Smooth muscle cell (in vitro differentiated cells): ENCODE measurements around the gene SEMA3D. TPM values are rescaled to one million over a fixed set of nuclear protein-coding genes. Genes with fewer than 3 reads are reported as not detected.

Experiments used
- DNase-seq: peaks from one replicate; lab custom pipeline; 2025; ENCODE audit not compliant: unreplicated experiment; lab: John Stamatoyannopoulos, UW
- H2AFZ ChIP-seq: fragments of 200-600 bp; sonication (generic); 2 replicates; pipeline ENCODE4 v1.6.0; 2016; ENCODE audit warnings: antibody characterized with exemption, low read depth, mild to moderate bottlenecking
- H3F3A ChIP-seq: fragments of 200-600 bp; sonication (generic); 2 replicates; pipeline ENCODE4 v1.6.0; 2017; ENCODE audit warnings: antibody characterized with exemption, low read depth
- H3K27ac ChIP-seq: fragments of 200-600 bp; sonication (generic); 2 replicates; pipeline ENCODE4 v1.5.1; 2016; ENCODE audit warnings: low read depth, mild to moderate bottlenecking
- H3K27me3 ChIP-seq: fragments of 200-600 bp; sonication (generic); 2 replicates; pipeline ENCODE4 v1.6.1; 2016; ENCODE audit warnings: low read depth, mild to moderate bottlenecking
- H3K36me3 ChIP-seq: fragments of 200-600 bp; sonication (generic); 2 replicates; pipeline ENCODE4 v1.5.1; 2016; ENCODE audit warnings: low read depth
- H3K4me1 ChIP-seq: fragments of 200-600 bp; sonication (generic); 2 replicates; pipeline ENCODE4 v1.5.1; 2016; ENCODE audit warnings: low read depth
- H3K4me2 ChIP-seq: fragments of 200-600 bp; sonication (generic); 2 replicates; pipeline ENCODE4 v1.6.0; 2016; ENCODE audit warnings: mild to moderate bottlenecking
- H3K4me3 ChIP-seq: fragments of 200-600 bp; sonication (generic); 2 replicates; pipeline ENCODE4 v1.5.1; 2016; ENCODE audit warnings: mild to moderate bottlenecking
- H3K79me2 ChIP-seq: fragments of 200-600 bp; sonication (generic); 2 replicates; pipeline ENCODE4 v1.6.0; 2016; ENCODE audit warnings: low read depth, mild to moderate bottlenecking
- H3K9ac ChIP-seq: fragments of 200-600 bp; sonication (generic); 2 replicates; pipeline ENCODE4 v1.6.0; 2016; ENCODE audit warnings: low read depth
- H3K9me3 ChIP-seq: fragments of 200-600 bp; sonication (generic); replicated peaks from 2 replicates; pipeline ENCODE4 v1.5.1; 2016; ENCODE audit warnings: low read depth
- H4K20me1 ChIP-seq: fragments of 200-600 bp; sonication (generic); 2 replicates; pipeline ENCODE4 v1.6.0; 2016; ENCODE audit warnings: low read depth
- WGBS: methylation state at CpG from one replicate; pipeline ENCODE4 v1.1.7; 2016; ENCODE audit warnings: low lambda C conversion rate; 5-methylcytosine and 5-hydroxymethylcytosine counted together
- polyA plus RNA-seq: library from polyadenylated mRNA; unstranded; fragments of >200 nt; fragmentation: Nextera tagmentation; extraction: Ambion mirVana; gene quantifications from 2 replicates; pipeline ENCODE4 v1.2.1, GENCODE V29; 2016
- total RNA-seq: library from RNA; depleted of rRNA; stranded (reverse); fragments of >200 nt; gene quantifications from 2 replicates; pipeline ENCODE4 v1.2.3, GENCODE V29; 2014
- TF ChIP-seq, protein P1 (sequence below): fragments of 200-600 bp; sonication (generic); IDR thresholded peaks from 2 replicates; pipeline ENCODE4 v1.5.1; 2017; ENCODE audit warnings: borderline replicate concordance, mild to moderate bottlenecking, antibody characterized with exemption; ENCODE audit not compliant: insufficient read depth, poor library complexity, severe bottlenecking

Gene SEMA3D
- total and polyA plus RNA-seq, 2 experiments from 2014 or later, result 9.8 to 106 TPM

DNA sequence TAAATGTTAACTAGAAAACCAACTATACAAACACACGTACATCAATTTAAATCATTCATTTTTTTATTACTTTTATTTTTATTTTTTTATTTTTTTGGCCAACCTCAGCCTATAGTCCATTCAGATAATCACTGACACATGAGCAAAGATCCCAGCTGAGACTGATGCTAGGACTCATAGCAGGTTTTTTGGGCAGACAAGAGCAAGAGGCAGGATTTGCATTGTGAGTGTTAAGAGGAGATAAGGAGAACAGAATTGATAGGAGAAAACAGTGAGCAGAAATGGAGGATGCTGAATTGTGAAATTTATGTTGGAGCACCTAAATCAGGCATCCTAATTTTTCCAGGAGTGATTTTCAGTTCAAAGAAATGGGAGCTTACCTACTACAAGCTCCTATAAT lies 240.3 kb downstream of the SEMA3D start:
- Histone ChIP-seq H4K20me1 (no peaks in the 10 kb centered on the region), H3K4me1 (peaks cover 2% of the 10 kb centered on the region), H3K4me3 (no peak overlapping the region), H3K27me3 (no peaks in the 10 kb centered on the region), H3K9ac (no peak overlapping the region), H3K36me3 (no peaks in the 10 kb centered on the region), H3K9me3 (no peaks in the 10 kb centered on the region), H2AFZ (no peak overlapping the region), H3K4me2 (no peak overlapping the region), H3K27ac (no peak overlapping the region), H3K79me2 (no peaks in the 10 kb centered on the region), H3F3A (no peaks in the 10 kb centered on the region)
- WGBS, result 93% methylated on average over 1 of the region's 1 CpG
- no peak for DNase-seq
- TF ChIP-seq, protein P1, sequence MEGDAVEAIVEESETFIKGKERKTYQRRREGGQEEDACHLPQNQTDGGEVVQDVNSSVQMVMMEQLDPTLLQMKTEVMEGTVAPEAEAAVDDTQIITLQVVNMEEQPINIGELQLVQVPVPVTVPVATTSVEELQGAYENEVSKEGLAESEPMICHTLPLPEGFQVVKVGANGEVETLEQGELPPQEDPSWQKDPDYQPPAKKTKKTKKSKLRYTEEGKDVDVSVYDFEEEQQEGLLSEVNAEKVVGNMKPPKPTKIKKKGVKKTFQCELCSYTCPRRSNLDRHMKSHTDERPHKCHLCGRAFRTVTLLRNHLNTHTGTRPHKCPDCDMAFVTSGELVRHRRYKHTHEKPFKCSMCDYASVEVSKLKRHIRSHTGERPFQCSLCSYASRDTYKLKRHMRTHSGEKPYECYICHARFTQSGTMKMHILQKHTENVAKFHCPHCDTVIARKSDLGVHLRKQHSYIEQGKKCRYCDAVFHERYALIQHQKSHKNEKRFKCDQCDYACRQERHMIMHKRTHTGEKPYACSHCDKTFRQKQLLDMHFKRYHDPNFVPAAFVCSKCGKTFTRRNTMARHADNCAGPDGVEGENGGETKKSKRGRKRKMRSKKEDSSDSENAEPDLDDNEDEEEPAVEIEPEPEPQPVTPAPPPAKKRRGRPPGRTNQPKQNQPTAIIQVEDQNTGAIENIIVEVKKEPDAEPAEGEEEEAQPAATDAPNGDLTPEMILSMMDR, result no peak
